GM21786 (cell line): ENCODE results near the gene GNPTG.

Source experiments
- ATAC-seq: cut with Tn5 transposase; IDR thresholded peaks from one replicate; pipeline ENCODE4 v1.9.1; 2021; ENCODE audit not compliant: unreplicated experiment

GNPTG gene

GRCh38 chr16:1346422-1347285, 5.1 kb upstream of the GNPTG start:
- no peak for ATAC-seq

- ATAC-seq, result no peak
These were observed 4.4 kb upstream of the GNPTG start for GRCh38 chr16:1347286-1347855.

GRCh38 chr16:1347962-1348361, 3.8 kb upstream of the GNPTG start:
- ATAC-seq, result no peak

- no peak for ATAC-seq
These were observed 3.3 kb upstream of the GNPTG start for GRCh38 chr16:1348441-1348840.

- ATAC-seq, result no peak
These were observed 2.8 kb upstream of the GNPTG start for GRCh38 chr16:1348926-1349325.

GRCh38 chr16:1349351-1349750, 2.4 kb upstream of the GNPTG start:
- no peak for ATAC-seq

- no peak for ATAC-seq
These were observed 1.8 kb upstream of the GNPTG start for GRCh38 chr16:1349951-1350350.

GRCh38 chr16:1350691-1351090, 1.0 kb upstream of the GNPTG start:
- no peak for ATAC-seq

- peak; percentile 8 for ATAC-seq
These were observed 533 bp upstream of the GNPTG start for GRCh38 chr16:1351215-1351581.

- no peak for ATAC-seq
These were observed 3.2 kb downstream of the GNPTG start for GRCh38 chr16:1354815-1355540.

- no peak for ATAC-seq
These were observed 3.9 kb downstream of the GNPTG start for GRCh38 chr16:1355591-1355990.

GRCh38 chr16:1356061-1356900, 4.5 kb downstream of the GNPTG start:
- no peak for ATAC-seq

- no peak for ATAC-seq
These were observed 6.3 kb downstream of the GNPTG start for GRCh38 chr16:1357906-1358566.

GRCh38 chr16:1361685-1362360, 10.1 kb downstream of the GNPTG start:
- no peak for ATAC-seq

GRCh38 chr16:1362807-1363206, 11.1 kb downstream of the GNPTG start:
- no peak for ATAC-seq

GRCh38 chr16:1363501-1364041, 11.8 kb downstream of the GNPTG start:
- ATAC-seq, result no peak

GRCh38 chr16:1364510-1364909, 12.8 kb downstream of the GNPTG start:
- ATAC-seq, result no peak

GRCh38 chr16:1366060-1366711, 14.5 kb downstream of the GNPTG start:
- ATAC-seq, result no peak

GRCh38 chr16:1366712-1367299, 15.1 kb downstream of the GNPTG start:
- no peak for ATAC-seq
